Right lobe of liver (tissue), 4 donors: ENCODE measurements around the gene ADAM12.

ENCODE experiments used
- CTCF ChIP-seq, 4 donors: fragments of 200-600 bp in 3 of 4; fragments of 450-650 bp in 1 of 4; IDR thresholded peaks; one replicate each; pipeline versions ENCODE4 v1.5.1 to v1.8.0; 2016 to 2022; ENCODE audit warnings: antibody characterized with exemption in 4 of 4, mild to moderate bottlenecking in 2 of 4
- POLR2A ChIP-seq: fragments of 450-650 bp; IDR thresholded peaks from one replicate; pipeline ENCODE4 v1.6.1; 2017; ENCODE audit warnings: antibody characterized with exemption, mild to moderate bottlenecking
- donor health status: DM: no; HTN: no; CAD: no.
- donor health status: DM: no; HTN: no; CAD: no.
- donor health status: DM: no; HTN: yes; CAD: no.

- TF ChIP-seq CTCF (IDR thresholded peaks at IDR 0.05) = no peak
- no peak for TF ChIP-seq POLR2A
Observed at GRCh38 chr10:126230587-126230986, 157.7 kb downstream of the ADAM12 start.
